Activated T-helper 1 cell treated with Interleukin-2 at 50 U/mL for 16 hours (primary cell): ENCODE results near the gene DYNLT2.

Source experiments
- DNase-seq: peaks from one replicate; pipeline ENCODE4 v3.0.0-alpha.2; 2020; ENCODE audit warnings: low read depth

The DYNLT2 gene

GRCh38 chr6:169751242-169752073, at the start of gene DYNLT2, which contains the start of gene ERMARD:
DYNLT2 (minus strand) TSS chr6:169751572; CDS start chr6:169751458, 114 bp downstream.
ERMARD (plus strand) TSS chr6:169751622; CDS start chr6:169751658, 36 bp downstream.
- peak; percentile 90 for DNase-seq

- DNase-seq = no peak
Measured at GRCh38 chr6:169800668-169801395, 49.5 kb upstream of the DYNLT2 start.

- no peak for DNase-seq
Measured at GRCh38 chr6:169800116-169800667, 48.8 kb upstream of the DYNLT2 start.

- no peak for DNase-seq
Measured at GRCh38 chr6:169799474-169799926, 48.1 kb upstream of the DYNLT2 start.

GRCh38 chr6:169798764-169799473, 47.5 kb upstream of the DYNLT2 start:
- no peak for DNase-seq

- no peak for DNase-seq
Measured at GRCh38 chr6:169795196-169795595, 43.8 kb upstream of the DYNLT2 start.

- DNase-seq = no peak
Measured at GRCh38 chr6:169794317-169795055, 43.1 kb upstream of the DYNLT2 start.

GRCh38 chr6:169793408-169793807, 42.0 kb upstream of the DYNLT2 start:
- DNase-seq = no peak

- DNase-seq = no peak
Measured at GRCh38 chr6:169792306-169793015, 41.1 kb upstream of the DYNLT2 start.

GRCh38 chr6:169791721-169792131, 40.4 kb upstream of the DYNLT2 start:
- no peak for DNase-seq

- DNase-seq = peak; percentile 62
Measured at GRCh38 chr6:169789944-169790927, 38.9 kb upstream of the DYNLT2 start.

- DNase-seq = no peak
Measured at GRCh38 chr6:169789146-169789943, 38.0 kb upstream of the DYNLT2 start.

- no peak for DNase-seq
Measured at GRCh38 chr6:169788809-169789145, 37.4 kb upstream of the DYNLT2 start.

GRCh38 chr6:169787797-169788196, 36.4 kb upstream of the DYNLT2 start:
- DNase-seq = no peak

GRCh38 chr6:169786349-169786748, 35.0 kb upstream of the DYNLT2 start:
- DNase-seq = no peak

- no peak for DNase-seq
Measured at GRCh38 chr6:169785566-169785965, 34.2 kb upstream of the DYNLT2 start.

GRCh38 chr6:169784821-169785340, 33.5 kb upstream of the DYNLT2 start:
- no peak for DNase-seq
